Right atrium auricular region (tissue), 2 donors: ENCODE data around the gene RAD51B. TPM values are rescaled to one million over a fixed set of nuclear protein-coding genes. Genes with fewer than 3 reads are reported as not detected.

ENCODE experiments used
- DNase-seq: peaks from one replicate; pipeline ENCODE4 v3.0.0-alpha.2; 2019; ENCODE audit warnings: low spot score
- H3K27ac ChIP-seq, 2 donors: fragments of 200-600 bp; sonication (generic); 1 replicate in 1 of 2; 2 replicates in 1 of 2; pipeline ENCODE4 v1.5.1; 2016 to 2019
- H3K27me3 ChIP-seq, 2 donors: fragments of 200-600 bp; sonication (generic); one replicate each; pipeline versions ENCODE4 v1.5.1 to v1.6.0; 2017 to 2019
- H3K36me3 ChIP-seq: fragments of 200-600 bp; sonication (generic); one replicate; pipeline ENCODE4 v1.5.1; 2016
- H3K4me1 ChIP-seq, 2 donors: fragments of 200-600 bp; sonication (generic); one replicate each; pipeline versions ENCODE4 v1.5.1 to v1.6.0; 2017 to 2019
- H3K4me3 ChIP-seq, 2 donors: fragments of 200-600 bp; sonication (generic); 1 replicate in 1 of 2; 2 replicates in 1 of 2; pipeline ENCODE4 v1.5.1; 2017 to 2019; ENCODE audit warnings: mild to moderate bottlenecking in 1 of 2, moderate library complexity in 1 of 2
- H3K9me3 ChIP-seq, 2 donors: fragments of 200-600 bp; sonication (generic); one replicate each; pipeline ENCODE4 v1.5.1; 2019
- CTCF ChIP-seq, 2 donors: fragments of 200-600 bp; sonication (generic); IDR thresholded peaks; one replicate each; pipeline ENCODE4 v1.5.1; 2019; ENCODE audit warnings: antibody characterized with exemption in 2 of 2
- total RNA-seq, 2 donors: library from RNA; depleted of rRNA; stranded (reverse); fragments of >200 nt; gene quantifications; one replicate each; pipeline ENCODE4 v1.1.0, GENCODE V29; 2016

The RAD51B gene
- total RNA-seq, 2 donors from 2014 or later = 1.2 to 1.5 TPM

GRCh38 chr14:68573722-68574121 is 754.1 kb downstream of the RAD51B start:
- no peak for DNase-seq
- no peak for TF ChIP-seq CTCF (IDR thresholded peaks at IDR 0.05)
- H3K4me1 ChIP-seq = peaks cover 0 to 55% of the 10 kb centered on the region in 2 donors

GRCh38 chr14:68574461-68574860 is 754.9 kb downstream of the RAD51B start:
- peaks cover 0 to 49% of the 10 kb centered on the region in 2 donors for H3K4me1 ChIP-seq
- H3K27ac ChIP-seq = no peak overlapping the region
- H3K4me3 ChIP-seq = no peak overlapping the region
- TF ChIP-seq CTCF (IDR thresholded peaks at IDR 0.05) = no peak
- no peaks in the 10 kb centered on the region for H3K36me3 ChIP-seq
- H3K27me3 ChIP-seq = no peaks in the 10 kb centered on the region
- no peaks in the 10 kb centered on the region for H3K9me3 ChIP-seq
- DNase-seq = no peak

More at GRCh38 chr14:68573722-68574121, 754.1 kb downstream of the RAD51B start:
- no peak overlapping the region for H3K4me3 ChIP-seq
- H3K27ac ChIP-seq = no peak overlapping the region
- H3K9me3 ChIP-seq = no peaks in the 10 kb centered on the region
- no peaks in the 10 kb centered on the region for H3K27me3 ChIP-seq
- no peaks in the 10 kb centered on the region for H3K36me3 ChIP-seq

GRCh38 chr14:68574906-68575305 is 755.3 kb downstream of the RAD51B start:
- no peaks in the 10 kb centered on the region for H3K36me3 ChIP-seq
- TF ChIP-seq CTCF (IDR thresholded peaks at IDR 0.05) = no peak
- H3K27ac ChIP-seq = no peak overlapping the region
- no peak overlapping the region for H3K4me3 ChIP-seq
- peaks cover 0 to 45% of the 10 kb centered on the region in 2 donors for H3K4me1 ChIP-seq
- no peaks in the 10 kb centered on the region for H3K9me3 ChIP-seq
- DNase-seq = no peak
- H3K27me3 ChIP-seq = no peaks in the 10 kb centered on the region

GRCh38 chr14:68575426-68575825 is 755.8 kb downstream of the RAD51B start:
- DNase-seq = no peak
- H3K27ac ChIP-seq = peak overlapping the region in 1 of 2 donors; percentile 32
- peaks cover 0 to 40% of the 10 kb centered on the region in 2 donors for H3K4me1 ChIP-seq
- TF ChIP-seq CTCF (IDR thresholded peaks at IDR 0.05) = no peak
- H3K27me3 ChIP-seq = no peaks in the 10 kb centered on the region
- H3K4me3 ChIP-seq = no peak overlapping the region
- H3K36me3 ChIP-seq = no peaks in the 10 kb centered on the region
- H3K9me3 ChIP-seq = no peaks in the 10 kb centered on the region

GRCh38 chr14:68576031-68576430 is 756.5 kb downstream of the RAD51B start:
- Histone ChIP-seq H3K9me3 (no peaks in the 10 kb centered on the region), H3K36me3 (no peaks in the 10 kb centered on the region), H3K4me3 (no peak overlapping the region), H3K27ac (peak overlapping the region in 1 of 2 donors; percentile 32), H3K27me3 (no peaks in the 10 kb centered on the region), H3K4me1 (peaks cover 0 to 38% of the 10 kb centered on the region in 2 donors)
- TF ChIP-seq CTCF (IDR thresholded peaks at IDR 0.05) = no peak
- no peak for DNase-seq
